Fibroblast of lung (primary cell): Measurements from ENCODE around the gene NPFFR1.

ENCODE experiments used
- EZH2 ChIP-seq: IDR thresholded peaks from 2 replicates; pipeline ENCODE4 v1.5.1; 2012; ENCODE audit warnings: low read length, control low read depth, mild to moderate bottlenecking; ENCODE audit errors: missing control alignments
- TF ChIP-seq, protein P1 (sequence below), 2 donors: IDR thresholded peaks in 1 of 2; conservative IDR thresholded peaks in 1 of 2; 1 replicate in 1 of 2; 2 replicates in 1 of 2; pipeline ENCODE4 v1.5.1; 2011 to 2012; ENCODE audit warnings: low read length in 2 of 2, control low read depth in 1 of 2, inconsistent platforms in 1 of 2, low read depth in 1 of 2, mild to moderate bottlenecking in 1 of 2

DNA sequence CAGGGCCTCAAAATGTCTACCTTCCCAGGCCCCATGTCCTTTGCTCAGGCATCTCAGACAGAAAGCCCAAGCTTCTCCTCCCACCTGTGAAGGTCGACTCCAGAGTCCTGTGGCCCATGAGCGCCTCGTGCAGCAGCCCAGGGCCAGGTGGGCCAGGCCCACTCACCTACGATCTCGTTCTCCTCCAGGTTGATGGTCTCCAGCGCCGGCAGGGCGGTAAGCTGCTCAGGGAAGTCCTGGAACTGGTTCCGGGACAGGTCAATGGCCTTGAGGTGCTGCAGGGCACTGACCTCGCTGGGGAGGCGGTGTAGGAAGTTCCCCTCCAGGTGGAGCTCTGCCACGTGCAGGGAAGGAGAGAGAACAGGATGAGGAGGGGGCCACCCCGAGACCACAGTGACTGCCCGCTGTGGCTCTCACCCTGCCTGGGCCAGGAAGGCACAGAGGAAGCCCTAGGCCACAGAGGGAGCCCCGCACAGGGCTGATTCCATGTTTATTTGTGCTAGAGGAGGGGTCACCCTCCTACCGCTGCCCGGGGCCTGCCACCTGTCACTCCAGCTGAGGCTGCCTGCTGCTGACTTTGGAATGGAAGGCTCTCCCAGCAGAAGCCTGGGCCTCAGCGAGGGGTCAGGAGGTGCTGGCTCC lies 40.0 kb upstream of the NPFFR1 start:
- TF ChIP-seq, protein P1, sequence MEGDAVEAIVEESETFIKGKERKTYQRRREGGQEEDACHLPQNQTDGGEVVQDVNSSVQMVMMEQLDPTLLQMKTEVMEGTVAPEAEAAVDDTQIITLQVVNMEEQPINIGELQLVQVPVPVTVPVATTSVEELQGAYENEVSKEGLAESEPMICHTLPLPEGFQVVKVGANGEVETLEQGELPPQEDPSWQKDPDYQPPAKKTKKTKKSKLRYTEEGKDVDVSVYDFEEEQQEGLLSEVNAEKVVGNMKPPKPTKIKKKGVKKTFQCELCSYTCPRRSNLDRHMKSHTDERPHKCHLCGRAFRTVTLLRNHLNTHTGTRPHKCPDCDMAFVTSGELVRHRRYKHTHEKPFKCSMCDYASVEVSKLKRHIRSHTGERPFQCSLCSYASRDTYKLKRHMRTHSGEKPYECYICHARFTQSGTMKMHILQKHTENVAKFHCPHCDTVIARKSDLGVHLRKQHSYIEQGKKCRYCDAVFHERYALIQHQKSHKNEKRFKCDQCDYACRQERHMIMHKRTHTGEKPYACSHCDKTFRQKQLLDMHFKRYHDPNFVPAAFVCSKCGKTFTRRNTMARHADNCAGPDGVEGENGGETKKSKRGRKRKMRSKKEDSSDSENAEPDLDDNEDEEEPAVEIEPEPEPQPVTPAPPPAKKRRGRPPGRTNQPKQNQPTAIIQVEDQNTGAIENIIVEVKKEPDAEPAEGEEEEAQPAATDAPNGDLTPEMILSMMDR (conservative IDR thresholded peaks at IDR 0.05 in 1 of 2, IDR thresholded peaks at IDR 0.05 in 1 of 2; ENCODE audit: low read depth in 1 of 2, low read length in 2 of 2): no peak
- no peak for TF ChIP-seq EZH2
